ENCODE data around the gene DNASE1L2.

- no peak for TF ChIP-seq EZH2 (IDR thresholded peaks at IDR 0.05; ENCODE audit: borderline replicate concordance)
- no peak for TF ChIP-seq CTCF (IDR thresholded peaks at IDR 0.05; ENCODE audit: poor library complexity)
- TF ChIP-seq EZH2phosphoT487 (IDR thresholded peaks at IDR 0.05; ENCODE audit: low read depth, severe bottlenecking, unreplicated experiment), result no peak
Observed at GRCh38 chr16:2207872-2208271, 28.4 kb upstream of the DNASE1L2 start.

All from hepatocyte (in vitro differentiated cells).